Mammary epithelial cell (primary cell): ENCODE measurements around the gene ABHD2.

ENCODE experiments used
- EZH2 ChIP-seq: IDR thresholded peaks from 2 replicates; pipeline ENCODE4 v1.6.1; 2012; ENCODE audit warnings: low read length, inconsistent platforms, borderline replicate concordance
- TF ChIP-seq, protein P1 (sequence below), 2 donors: IDR thresholded peaks in 1 of 2; conservative IDR thresholded peaks in 1 of 2; 2 replicates each; pipeline ENCODE4 v1.5.1; 2011 to 2012; ENCODE audit warnings: inconsistent platforms in 2 of 2, low read length in 2 of 2, mild to moderate bottlenecking in 2 of 2, control low read depth in 1 of 2, low read depth in 1 of 2; ENCODE audit not compliant: insufficient read depth in 1 of 2; ENCODE audit errors: extremely low read depth in 1 of 2

DNA sequence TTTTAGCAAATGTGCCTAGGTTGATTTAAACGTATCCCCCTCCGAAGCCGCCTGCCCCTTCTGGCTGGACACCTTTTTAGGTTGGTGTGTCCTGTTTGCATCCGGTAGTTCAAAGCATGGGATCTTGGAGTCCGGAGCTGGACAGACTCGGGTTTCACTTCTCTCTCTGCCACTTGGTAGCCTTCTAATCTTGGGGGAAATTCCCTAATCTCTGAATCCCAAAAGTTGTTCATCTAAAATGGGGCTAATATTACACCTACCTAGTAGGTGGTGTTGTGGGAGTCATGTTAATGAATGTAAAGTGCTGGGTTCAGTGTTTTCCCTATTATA is 156.3 kb downstream of the ABHD2 start:
- TF ChIP-seq, protein P1, sequence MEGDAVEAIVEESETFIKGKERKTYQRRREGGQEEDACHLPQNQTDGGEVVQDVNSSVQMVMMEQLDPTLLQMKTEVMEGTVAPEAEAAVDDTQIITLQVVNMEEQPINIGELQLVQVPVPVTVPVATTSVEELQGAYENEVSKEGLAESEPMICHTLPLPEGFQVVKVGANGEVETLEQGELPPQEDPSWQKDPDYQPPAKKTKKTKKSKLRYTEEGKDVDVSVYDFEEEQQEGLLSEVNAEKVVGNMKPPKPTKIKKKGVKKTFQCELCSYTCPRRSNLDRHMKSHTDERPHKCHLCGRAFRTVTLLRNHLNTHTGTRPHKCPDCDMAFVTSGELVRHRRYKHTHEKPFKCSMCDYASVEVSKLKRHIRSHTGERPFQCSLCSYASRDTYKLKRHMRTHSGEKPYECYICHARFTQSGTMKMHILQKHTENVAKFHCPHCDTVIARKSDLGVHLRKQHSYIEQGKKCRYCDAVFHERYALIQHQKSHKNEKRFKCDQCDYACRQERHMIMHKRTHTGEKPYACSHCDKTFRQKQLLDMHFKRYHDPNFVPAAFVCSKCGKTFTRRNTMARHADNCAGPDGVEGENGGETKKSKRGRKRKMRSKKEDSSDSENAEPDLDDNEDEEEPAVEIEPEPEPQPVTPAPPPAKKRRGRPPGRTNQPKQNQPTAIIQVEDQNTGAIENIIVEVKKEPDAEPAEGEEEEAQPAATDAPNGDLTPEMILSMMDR (conservative IDR thresholded peaks at IDR 0.05 in 1 of 2, IDR thresholded peaks at IDR 0.05 in 1 of 2; ENCODE audit: extremely low read depth in 1 of 2, insufficient read depth in 1 of 2, low read depth in 1 of 2, low read length in 2 of 2): no peak
- no peak for TF ChIP-seq EZH2
